ENCODE results near the gene MAJIN.

- no peak for TF ChIP-seq CTCF (IDR thresholded peaks at IDR 0.05; ENCODE audit: borderline replicate concordance, extremely low read depth, low read length, poor library complexity, severe bottlenecking)
- no peak for TF ChIP-seq EZH2 (IDR thresholded peaks at IDR 0.05; ENCODE audit: borderline replicate concordance, low read depth, low read length, severe bottlenecking)
These were observed 31.4 kb upstream of the MAJIN start for GRCh38 chr11:65003282-65003681.

Data from DND-41 (cell line).